NT2/D1 (cell line): ENCODE measurements around the gene BAK1.

Experiments used
- SUZ12 ChIP-seq: IDR thresholded peaks from 2 replicates; pipeline ENCODE4 v1.6.1; 2011; ENCODE audit not compliant: insufficient read length, insufficient read depth; ENCODE audit errors: extremely low read depth
- YY1 ChIP-seq: IDR thresholded peaks from 2 replicates; pipeline ENCODE4 v1.6.1; 2011; ENCODE audit not compliant: insufficient read length, insufficient read depth
- ZNF274 ChIP-seq: IDR thresholded peaks from 2 replicates; pipeline ENCODE4 v1.6.1; 2011; ENCODE audit warnings: mild to moderate bottlenecking, low read depth, low read length

GRCh38 chr6:33578164-33578563 is 1.9 kb downstream of the BAK1 start:
- TF ChIP-seq SUZ12 (no peak), YY1 (no peak), ZNF274 (no peak)
